Breast epithelium (tissue), 3 donors: Measurements from ENCODE around the gene DRD2.

Experiments
- POLR2AphosphoS5 ChIP-seq, 3 donors: sonication (generic); formaldehyde crosslinking; IDR thresholded peaks; one replicate each; pipeline ENCODE4 v1.6.1; 2017; ENCODE audit warnings: antibody characterized with exemption in 3 of 3
- TF ChIP-seq, protein P1 (sequence below), 3 donors: fragments of 450-650 bp; IDR thresholded peaks; one replicate each; pipeline ENCODE4 v1.5.1; 2016 to 2017; ENCODE audit warnings: antibody characterized with exemption in 3 of 3, mild to moderate bottlenecking in 3 of 3, moderate library complexity in 3 of 3

DNA sequence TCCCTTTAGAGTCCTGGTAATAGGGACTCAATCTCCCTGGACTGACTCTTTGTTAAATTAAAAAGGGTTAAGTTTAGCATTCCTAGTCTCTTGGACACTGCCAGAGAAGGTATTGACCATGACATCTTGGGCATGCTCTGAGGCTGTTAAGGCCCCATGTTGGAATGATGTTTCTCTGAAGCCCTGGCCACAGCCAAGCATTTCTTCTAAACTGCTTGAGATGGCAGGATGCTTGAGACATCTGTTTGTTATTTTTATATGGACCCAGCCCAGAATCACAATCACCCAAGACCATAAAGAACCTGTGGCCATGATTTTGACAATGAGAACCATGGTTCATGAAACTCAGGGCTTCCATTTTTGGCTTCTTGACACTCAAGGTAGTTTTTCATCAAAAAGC, 93.1 kb downstream of the DRD2 start:
- TF ChIP-seq, protein P1, sequence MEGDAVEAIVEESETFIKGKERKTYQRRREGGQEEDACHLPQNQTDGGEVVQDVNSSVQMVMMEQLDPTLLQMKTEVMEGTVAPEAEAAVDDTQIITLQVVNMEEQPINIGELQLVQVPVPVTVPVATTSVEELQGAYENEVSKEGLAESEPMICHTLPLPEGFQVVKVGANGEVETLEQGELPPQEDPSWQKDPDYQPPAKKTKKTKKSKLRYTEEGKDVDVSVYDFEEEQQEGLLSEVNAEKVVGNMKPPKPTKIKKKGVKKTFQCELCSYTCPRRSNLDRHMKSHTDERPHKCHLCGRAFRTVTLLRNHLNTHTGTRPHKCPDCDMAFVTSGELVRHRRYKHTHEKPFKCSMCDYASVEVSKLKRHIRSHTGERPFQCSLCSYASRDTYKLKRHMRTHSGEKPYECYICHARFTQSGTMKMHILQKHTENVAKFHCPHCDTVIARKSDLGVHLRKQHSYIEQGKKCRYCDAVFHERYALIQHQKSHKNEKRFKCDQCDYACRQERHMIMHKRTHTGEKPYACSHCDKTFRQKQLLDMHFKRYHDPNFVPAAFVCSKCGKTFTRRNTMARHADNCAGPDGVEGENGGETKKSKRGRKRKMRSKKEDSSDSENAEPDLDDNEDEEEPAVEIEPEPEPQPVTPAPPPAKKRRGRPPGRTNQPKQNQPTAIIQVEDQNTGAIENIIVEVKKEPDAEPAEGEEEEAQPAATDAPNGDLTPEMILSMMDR (IDR thresholded peaks at IDR 0.05): no peak
- no peak for TF ChIP-seq POLR2AphosphoS5 (IDR thresholded peaks at IDR 0.05)
